Effector memory CD8-positive, alpha-beta T cell (primary cell): ENCODE measurements around the gene PIGZ.
A peak's percentile ranks its signal among the peaks of the same experiment; 100 is the strongest.

Source experiments
- ATAC-seq: fragments of 150-1000 bp; cut with Tn5 transposase; replicated peaks from 2 replicates; pipeline ENCODE4 v1.10.0; 2021; ENCODE audit warnings: mild to moderate bottlenecking, moderate library complexity
- DNase-seq, 3 experiments: peaks; one replicate each; pipeline ENCODE4 v3.0.0; 2021
- H3K27ac Mint-ChIP-seq, 2 donors: one replicate each; pipeline ENCODE4 v1.8.0; 2022; ENCODE audit warnings: mild to moderate bottlenecking in 2 of 2, mixed read lengths in 2 of 2, moderate library complexity in 2 of 2
- H3K27me3 Mint-ChIP-seq, 2 donors: one replicate each; pipeline ENCODE4 v1.8.0; 2022; ENCODE audit warnings: mixed read lengths in 2 of 2
- H3K36me3 Mint-ChIP-seq: one replicate; pipeline ENCODE4 v1.8.0; 2022; ENCODE audit warnings: mild to moderate bottlenecking, moderate library complexity, mixed read lengths; ENCODE audit not compliant: insufficient read depth
- H3K4me1 Mint-ChIP-seq, 2 donors: one replicate each; pipeline ENCODE4 v1.8.0; 2022; ENCODE audit warnings: low read depth in 2 of 2, mixed read lengths in 2 of 2
- H3K4me3 Mint-ChIP-seq, 2 donors: one replicate each; pipeline ENCODE4 v1.8.0; 2022; ENCODE audit warnings: mild to moderate bottlenecking in 2 of 2, mixed read lengths in 2 of 2, moderate library complexity in 2 of 2
- H3K9me3 Mint-ChIP-seq, 2 donors: one replicate each; pipeline ENCODE4 v1.8.0; 2022; ENCODE audit warnings: mixed read lengths in 2 of 2

PIGZ gene

DNA sequence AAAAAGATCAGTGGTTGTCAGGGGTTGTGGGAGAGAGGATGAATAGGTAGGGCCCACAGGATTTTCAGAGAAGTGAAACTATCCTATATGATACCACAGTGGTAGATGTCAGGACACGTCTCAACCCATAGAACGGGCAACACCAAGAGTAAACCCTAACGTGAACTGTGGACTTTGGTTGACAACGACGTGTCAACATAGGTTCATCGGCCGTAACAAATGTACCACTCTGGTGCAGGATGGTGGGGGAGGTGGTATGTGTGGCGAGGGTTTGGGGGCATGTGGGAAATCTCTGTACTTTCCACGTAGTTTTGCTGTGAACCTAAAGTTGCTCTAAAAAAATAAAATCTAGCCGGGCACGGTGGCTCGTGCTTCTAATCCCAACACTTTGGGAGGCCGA is 13.0 kb upstream of the PIGZ start:
- no peak for ATAC-seq
- Mint-ChIP-seq H3K4me3 (no peak overlapping the region), H3K4me1 (peaks cover 0 to 2% of the 10 kb centered on the region in 2 donors)

DNA sequence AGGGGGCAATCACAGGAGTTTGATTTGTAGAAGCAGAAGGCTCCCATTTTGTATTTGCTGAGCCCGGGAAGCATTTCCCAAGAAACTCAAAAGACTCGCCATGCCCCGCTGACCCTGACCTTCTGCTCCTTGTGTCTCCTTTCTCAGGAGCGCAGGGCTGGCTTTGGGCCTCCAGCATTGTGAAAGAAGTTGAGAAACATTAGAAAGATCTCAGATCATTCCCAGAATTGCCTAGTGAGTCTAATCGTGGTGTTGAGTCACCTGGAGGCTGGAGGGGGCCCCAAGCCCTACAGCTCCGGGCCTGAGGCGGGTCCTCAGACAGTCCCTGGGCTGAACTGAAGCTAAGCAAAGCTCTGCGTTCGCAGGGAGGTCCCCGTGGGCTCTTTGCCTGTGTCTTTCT is 10.9 kb upstream of the PIGZ start:
- H3K4me1 Mint-ChIP-seq, result peaks cover 0 to 2% of the 10 kb centered on the region in 2 donors
- no peak overlapping the region for H3K27ac Mint-ChIP-seq
- peaks cover 23 to 42% of the 10 kb centered on the region in 2 donors for H3K27me3 Mint-ChIP-seq
- no peak for DNase-seq
- no peaks in the 10 kb centered on the region for H3K36me3 Mint-ChIP-seq
- H3K4me3 Mint-ChIP-seq, result no peak overlapping the region
- peaks cover 5 to 9% of the 10 kb centered on the region in 2 donors for H3K9me3 Mint-ChIP-seq
- no peak for ATAC-seq

More for the DNA sequence above, 13.0 kb upstream of the PIGZ start:
- Mint-ChIP-seq H3K27me3 (peaks cover 39 to 50% of the 10 kb centered on the region in 2 donors), H3K9me3 (peaks cover 5 to 9% of the 10 kb centered on the region in 2 donors), H3K27ac (no peak overlapping the region), H3K36me3 (no peaks in the 10 kb centered on the region)
- no peak for DNase-seq

DNA sequence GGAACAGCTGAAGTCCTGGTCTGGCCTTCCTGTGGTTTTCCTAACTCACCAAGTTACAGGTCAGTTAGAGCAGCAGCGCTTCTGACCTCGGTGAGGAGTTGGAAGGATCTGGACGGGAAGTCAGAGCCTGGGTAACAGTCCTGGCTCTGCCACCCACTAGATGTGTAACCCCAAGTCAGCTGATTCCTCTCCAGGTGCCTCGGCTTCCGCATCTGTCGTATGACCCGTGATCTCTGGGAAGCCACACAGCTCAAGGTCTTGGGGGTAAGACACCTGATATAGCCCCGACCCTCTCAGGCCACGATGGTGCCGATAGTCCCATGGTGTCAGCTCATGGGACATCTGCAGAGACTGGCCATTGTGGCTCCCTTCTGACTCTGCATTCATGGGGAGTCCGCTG is 8.3 kb upstream of the PIGZ start:
- no peaks in the 10 kb centered on the region for H3K36me3 Mint-ChIP-seq
- no peak for ATAC-seq
- peaks cover 19 to 36% of the 10 kb centered on the region in 2 donors for H3K27me3 Mint-ChIP-seq
- DNase-seq, result no peak
- no peak overlapping the region for H3K4me3 Mint-ChIP-seq
- H3K4me1 Mint-ChIP-seq, result peaks cover 0 to 2% of the 10 kb centered on the region in 2 donors
- H3K27ac Mint-ChIP-seq, result no peak overlapping the region
- no peaks in the 10 kb centered on the region for H3K9me3 Mint-ChIP-seq

DNA sequence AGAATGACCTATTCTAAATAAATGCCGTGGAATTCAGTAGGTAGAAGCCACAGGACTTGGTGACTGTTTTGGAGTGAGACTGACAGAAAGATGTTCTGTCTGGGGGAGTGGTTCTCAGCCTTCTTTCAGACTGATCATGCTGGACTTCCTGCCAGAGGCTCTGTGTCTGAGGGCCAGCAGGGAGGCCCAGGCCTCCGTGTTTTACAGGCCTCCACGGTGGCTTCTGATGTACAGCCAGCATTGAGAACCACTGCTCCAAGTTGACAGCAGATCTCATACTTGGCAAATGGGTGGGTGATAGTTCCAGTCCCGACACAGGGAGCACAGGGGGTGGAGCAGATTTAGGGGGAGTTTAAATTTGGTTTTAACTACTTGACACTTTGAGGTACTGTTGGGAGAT is 6.7 kb upstream of the PIGZ start:
- Mint-ChIP-seq H3K27me3 (peaks cover 6 to 20% of the 10 kb centered on the region in 2 donors), H3K27ac (peak overlapping the region in 1 of 2 donors; percentile 38), H3K4me3 (no peak overlapping the region), H3K36me3 (peaks cover 5% of the 10 kb centered on the region), H3K4me1 (peaks cover 0 to 3% of the 10 kb centered on the region in 2 donors), H3K9me3 (no peaks in the 10 kb centered on the region)
- DNase-seq, result no peak
- ATAC-seq, result no peak

DNA sequence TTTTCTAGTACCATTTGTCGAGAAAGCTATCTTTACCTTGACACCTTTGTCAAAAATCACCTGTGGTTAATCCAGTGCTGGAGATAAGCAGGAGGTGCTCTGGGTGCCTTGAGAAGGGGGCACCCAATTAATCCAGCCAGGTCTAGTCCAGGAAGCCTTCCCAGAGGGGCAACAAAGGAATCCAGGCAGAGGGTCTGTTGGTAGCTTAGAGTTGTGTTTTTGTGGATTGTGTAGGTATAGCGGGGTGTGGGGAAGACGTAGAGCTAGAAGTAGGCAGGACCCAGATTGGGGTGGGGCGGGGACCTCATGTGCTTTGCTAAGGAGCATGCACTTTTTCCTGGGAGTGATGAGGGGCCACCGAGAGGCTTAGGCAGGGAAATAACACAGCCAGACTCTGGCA is 6.0 kb upstream of the PIGZ start:
- Mint-ChIP-seq H3K36me3 (peaks cover 6% of the 10 kb centered on the region), H3K27ac (no peak overlapping the region), H3K9me3 (no peaks in the 10 kb centered on the region), H3K4me1 (peaks cover 3 to 7% of the 10 kb centered on the region in 2 donors), H3K4me3 (no peak overlapping the region), H3K27me3 (peaks cover 6 to 18% of the 10 kb centered on the region in 2 donors)
- DNase-seq (no peak), ATAC-seq (no peak)

DNA sequence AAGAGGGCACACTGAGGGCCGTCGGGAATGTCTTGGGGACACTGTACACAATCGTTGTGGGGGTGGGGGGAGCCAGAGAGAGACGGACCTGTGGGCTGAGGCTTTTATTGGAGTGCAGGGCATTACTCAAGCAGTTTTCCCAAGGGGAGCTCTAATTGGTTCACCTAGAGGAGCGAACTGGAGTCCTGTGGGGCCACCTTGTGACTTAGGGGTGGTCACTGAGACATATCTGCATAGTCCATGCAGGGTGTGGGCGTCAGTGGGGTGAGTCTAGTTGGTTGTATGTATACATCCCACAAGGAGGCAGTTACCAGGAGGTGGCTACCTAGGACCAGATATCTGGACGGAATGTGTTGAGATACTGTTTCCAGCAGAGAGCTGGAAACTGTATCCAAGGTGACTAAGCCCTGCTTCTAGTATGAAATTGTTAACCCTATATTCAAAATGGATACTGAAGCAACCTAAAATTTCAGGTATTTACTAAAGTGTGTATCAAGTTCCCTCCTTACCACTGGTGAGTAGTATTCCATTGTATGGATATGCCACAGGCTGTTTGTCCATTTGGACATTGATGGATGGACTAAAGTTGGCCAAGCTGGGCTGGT is 2.6 kb upstream of the PIGZ start:
- DNase-seq (no peak), ATAC-seq (no peak)
- H3K9me3 Mint-ChIP-seq, result no peaks in the 10 kb centered on the region
- H3K27ac Mint-ChIP-seq, result no peak overlapping the region
- no peaks in the 10 kb centered on the region for H3K27me3 Mint-ChIP-seq
- H3K4me1 Mint-ChIP-seq, result peaks cover 3 to 9% of the 10 kb centered on the region in 2 donors
- H3K36me3 Mint-ChIP-seq, result peaks cover 6% of the 10 kb centered on the region
- peak overlapping the region; percentile 78 to 82 for H3K4me3 Mint-ChIP-seq

DNA sequence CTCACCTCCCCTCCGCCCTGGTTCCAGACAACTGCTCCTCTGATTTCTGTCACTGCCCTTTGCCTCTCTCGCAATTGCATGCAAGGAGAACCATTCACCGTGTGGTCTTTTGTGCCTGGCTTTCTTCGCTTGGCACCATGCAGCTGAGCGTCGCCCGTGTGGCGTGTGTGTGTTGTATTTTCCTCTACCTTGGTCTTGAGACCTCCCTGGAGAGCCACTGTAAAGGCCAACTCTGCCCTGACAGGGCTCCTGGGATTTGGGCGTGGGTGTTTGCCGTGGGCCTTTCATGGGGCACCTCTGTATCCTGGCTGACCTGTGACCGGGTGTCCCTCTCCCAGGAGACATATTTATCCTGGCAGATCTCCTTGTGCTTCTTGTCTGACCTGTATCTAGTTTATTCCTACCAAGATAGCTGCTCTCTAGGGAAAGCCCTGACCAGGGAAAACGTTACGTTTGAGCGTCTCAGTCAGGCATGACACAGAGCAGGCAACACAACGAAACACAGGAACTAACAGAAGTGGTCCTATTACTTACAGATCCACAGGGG is 2.0 kb upstream of the PIGZ start:
- DNase-seq (no peak), ATAC-seq (no peak)
- Mint-ChIP-seq H3K9me3 (no peaks in the 10 kb centered on the region), H3K36me3 (peaks cover 6% of the 10 kb centered on the region), H3K27me3 (no peaks in the 10 kb centered on the region), H3K4me1 (peaks cover 3 to 9% of the 10 kb centered on the region in 2 donors), H3K4me3 (peak overlapping the region; percentile 78 to 82), H3K27ac (peak overlapping the region in 1 of 2 donors; percentile 32)

DNA sequence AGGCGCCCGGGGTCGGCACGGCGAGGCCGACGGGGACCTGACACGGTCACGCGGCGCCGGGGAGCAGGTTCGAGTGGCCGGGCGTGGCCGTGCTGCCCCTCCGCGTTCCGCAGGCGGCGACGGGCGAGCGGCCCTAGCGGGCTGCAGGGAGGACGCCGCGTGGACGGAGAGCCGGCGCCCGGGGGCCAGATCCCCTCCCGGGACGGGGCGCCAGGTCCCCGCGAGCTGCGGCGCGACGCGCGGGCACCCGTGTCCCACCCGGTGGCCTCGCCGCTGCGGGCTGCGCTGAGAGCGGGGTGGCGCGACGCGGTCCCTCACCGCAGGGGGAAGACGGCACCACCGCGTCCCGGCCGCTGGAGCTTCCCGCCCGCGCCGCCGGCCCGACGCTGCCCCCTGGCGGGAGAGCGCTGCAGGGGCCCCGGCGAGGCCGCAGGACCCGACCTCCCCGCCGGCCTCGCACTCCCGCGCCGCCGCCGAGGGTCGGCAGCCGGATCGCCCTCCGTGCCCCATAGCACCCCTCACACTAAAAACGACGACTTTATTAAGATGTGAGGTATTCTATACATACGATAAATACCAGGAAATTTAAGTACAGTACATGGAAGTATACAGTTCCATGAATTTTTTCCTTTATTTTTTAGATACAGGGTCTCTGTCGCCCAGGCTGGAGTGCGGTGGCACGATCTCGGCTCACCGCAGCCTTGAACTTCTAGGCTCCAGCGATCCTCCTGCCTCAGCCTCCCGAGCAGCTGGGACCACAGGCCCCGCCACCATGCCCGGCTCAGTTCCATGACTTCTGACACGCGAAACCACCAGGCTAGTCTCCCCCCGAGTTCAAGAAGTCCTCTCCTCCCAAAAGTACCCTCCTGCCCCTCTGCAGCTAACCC is 1.3 kb upstream of the PIGZ start:
- DNase-seq (peak; percentile 48 to 66 (median 53)), ATAC-seq (peak; percentile 77)
- H3K36me3 Mint-ChIP-seq, result peaks cover 6% of the 10 kb centered on the region
- H3K4me3 Mint-ChIP-seq, result peak overlapping the region; percentile 78 to 82
- no peaks in the 10 kb centered on the region for H3K9me3 Mint-ChIP-seq
- H3K27ac Mint-ChIP-seq, result peak overlapping the region in 1 of 2 donors; percentile 32
- no peaks in the 10 kb centered on the region for H3K27me3 Mint-ChIP-seq
- H3K4me1 Mint-ChIP-seq, result peaks cover 3 to 9% of the 10 kb centered on the region in 2 donors

DNA sequence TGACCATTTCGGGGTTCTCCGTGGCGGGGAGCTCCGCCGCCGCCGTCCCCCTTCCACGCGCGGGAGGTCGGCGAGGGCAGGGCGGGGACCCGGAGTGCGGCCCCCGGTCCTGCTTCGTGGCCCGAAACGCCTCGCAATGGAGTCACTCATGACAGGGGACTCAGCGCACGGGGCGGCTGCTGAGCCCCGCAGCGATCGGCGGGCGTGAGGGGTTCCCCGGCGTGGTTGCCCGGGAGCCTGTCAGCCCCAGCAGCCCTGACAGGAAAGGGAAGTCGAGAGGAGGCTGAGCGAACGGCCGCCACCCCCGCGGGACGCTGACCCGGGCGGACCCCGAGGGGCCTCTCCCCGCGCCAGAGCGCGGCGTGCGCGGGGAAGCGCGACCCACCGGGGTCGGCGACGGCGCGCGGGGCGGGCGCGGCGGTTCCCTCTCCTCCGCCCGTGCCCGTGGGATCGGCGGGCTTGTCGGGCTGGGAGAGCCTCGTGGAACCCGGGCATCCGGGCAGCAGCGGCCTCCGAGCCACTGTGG is 564 bp upstream of the PIGZ start:
- DNase-seq (peak; percentile 13 to 35 (median 32)), ATAC-seq (peak; percentile 59)
- H3K27me3 Mint-ChIP-seq, result no peaks in the 10 kb centered on the region
- H3K27ac Mint-ChIP-seq, result peak overlapping the region in 1 of 2 donors; percentile 68
- H3K4me3 Mint-ChIP-seq, result peak overlapping the region; percentile 82 to 84
- H3K9me3 Mint-ChIP-seq, result no peaks in the 10 kb centered on the region
- peaks cover 6% of the 10 kb centered on the region for H3K36me3 Mint-ChIP-seq
- peaks cover 3 to 9% of the 10 kb centered on the region in 2 donors for H3K4me1 Mint-ChIP-seq

DNA sequence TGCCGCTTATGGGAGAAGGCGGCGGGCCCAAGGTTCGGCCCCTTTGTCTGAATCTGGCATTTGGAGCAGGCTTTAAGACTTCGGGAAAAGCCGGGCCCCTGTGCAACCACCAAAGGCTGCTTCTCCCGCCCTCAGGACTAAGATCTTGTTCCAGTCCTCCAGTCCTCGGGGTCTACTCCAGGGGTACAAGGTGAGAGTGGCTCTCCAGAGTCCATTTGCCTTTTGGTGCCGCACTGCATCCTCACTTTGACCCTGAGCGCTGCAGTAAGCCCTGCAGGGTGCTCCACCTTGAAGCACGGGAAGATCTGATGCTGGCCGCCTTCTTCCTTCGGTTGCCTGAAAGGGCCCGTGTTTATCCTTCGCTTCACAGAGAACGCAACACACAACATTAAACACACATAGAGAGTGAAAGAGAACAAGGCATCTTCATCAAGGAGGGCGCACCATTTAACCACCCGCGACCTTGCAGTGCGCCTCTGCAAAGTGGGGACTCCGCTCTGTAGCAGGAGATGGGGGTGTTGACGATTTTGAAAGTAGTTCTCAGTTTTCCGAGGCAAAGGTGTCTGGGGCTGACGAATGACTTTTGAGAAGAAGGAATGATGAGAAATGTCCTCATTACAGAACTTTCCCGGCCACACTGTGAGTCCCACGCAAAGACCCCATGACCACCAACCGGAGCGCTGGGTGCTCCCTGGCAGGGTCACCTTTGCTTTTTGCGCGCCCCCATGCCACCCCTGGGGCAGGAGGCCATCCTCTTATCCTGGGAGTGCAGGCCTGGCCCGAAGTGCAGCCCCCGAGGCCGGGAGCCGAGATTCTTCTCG is 1.0 kb downstream of the PIGZ start:
- ATAC-seq (no peak), DNase-seq (no peak)
- peaks cover 3 to 9% of the 10 kb centered on the region in 2 donors for H3K4me1 Mint-ChIP-seq
- H3K9me3 Mint-ChIP-seq, result no peaks in the 10 kb centered on the region
- no peak overlapping the region for H3K27ac Mint-ChIP-seq
- peak overlapping the region; percentile 52 to 82 for H3K4me3 Mint-ChIP-seq
- peaks cover 6% of the 10 kb centered on the region for H3K36me3 Mint-ChIP-seq
- no peaks in the 10 kb centered on the region for H3K27me3 Mint-ChIP-seq

DNA sequence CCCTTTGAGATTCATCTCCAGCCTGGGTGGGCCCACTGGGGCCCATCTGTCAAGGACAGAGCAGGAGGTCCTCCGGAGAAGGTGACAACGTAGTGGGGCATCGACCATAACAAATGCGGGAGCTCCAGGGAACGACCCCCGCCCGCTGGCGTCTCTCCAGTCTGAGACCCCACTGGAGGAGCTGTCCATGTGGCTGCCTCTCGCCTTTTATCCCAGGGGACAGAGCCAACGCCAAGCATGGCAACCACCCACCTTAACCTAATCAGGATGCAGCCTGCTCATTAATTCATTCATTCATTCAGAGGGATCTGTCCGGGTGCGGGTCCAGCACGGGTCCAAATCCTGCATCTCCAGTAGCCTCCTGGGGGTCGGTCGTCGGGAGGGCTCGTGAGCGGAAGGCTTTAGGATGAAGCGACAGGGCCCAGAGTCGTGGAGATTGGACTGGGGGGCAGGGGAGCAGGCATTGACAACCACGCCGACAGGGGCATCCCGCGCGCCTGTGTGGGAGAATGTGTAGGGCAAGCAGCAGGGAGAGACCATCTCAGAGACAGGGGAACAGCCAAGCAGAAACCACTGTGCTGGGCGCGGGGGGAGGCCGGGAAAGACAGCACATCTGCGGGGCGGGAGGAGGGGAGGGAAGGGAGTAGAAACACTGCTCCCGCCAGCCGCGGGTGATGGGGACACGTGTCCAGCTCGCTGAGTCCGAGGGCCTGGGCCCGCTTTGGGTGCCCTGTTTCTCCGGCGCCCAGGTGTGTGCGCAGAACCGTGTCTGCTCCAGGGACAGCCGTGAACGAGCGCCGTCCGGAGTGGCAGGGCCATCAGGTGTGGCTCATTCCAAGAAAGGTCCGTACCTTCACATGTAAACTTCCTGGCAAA is 1.9 kb downstream of the PIGZ start:
- Mint-ChIP-seq H3K36me3 (peaks cover 6% of the 10 kb centered on the region), H3K9me3 (no peaks in the 10 kb centered on the region), H3K27ac (peak overlapping the region in 1 of 2 donors; percentile 49), H3K27me3 (no peaks in the 10 kb centered on the region), H3K4me3 (peak overlapping the region; percentile 42 to 46), H3K4me1 (peaks cover 3 to 9% of the 10 kb centered on the region in 2 donors)
- no peak for ATAC-seq
- DNase-seq, result no peak

DNA sequence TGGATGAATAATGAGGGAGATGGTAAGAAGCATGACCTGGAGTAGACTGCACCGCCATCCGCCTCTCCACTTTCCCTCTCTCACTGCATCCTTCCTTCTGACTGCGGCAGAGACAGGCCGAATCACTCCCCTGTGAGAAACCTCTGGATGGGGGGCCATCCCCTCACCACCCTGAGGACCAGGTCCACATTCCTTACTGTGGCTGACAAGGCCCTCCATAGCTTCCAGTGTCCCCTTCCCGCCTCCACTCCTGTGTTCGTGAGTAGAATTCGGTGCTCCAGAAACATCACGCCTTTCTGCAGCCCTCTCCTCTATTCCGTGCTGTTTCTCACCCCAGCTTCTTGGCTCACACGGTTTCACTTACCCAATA is 2.8 kb downstream of the PIGZ start:
- H3K27me3 Mint-ChIP-seq, result no peaks in the 10 kb centered on the region
- no peak overlapping the region for H3K27ac Mint-ChIP-seq
- DNase-seq (no peak), ATAC-seq (no peak)
- H3K4me3 Mint-ChIP-seq, result no peak overlapping the region
- H3K36me3 Mint-ChIP-seq, result peaks cover 5% of the 10 kb centered on the region
- H3K9me3 Mint-ChIP-seq, result no peaks in the 10 kb centered on the region
- H3K4me1 Mint-ChIP-seq, result peaks cover 3 to 9% of the 10 kb centered on the region in 2 donors
